NCI-H2227 (cell line): ENCODE data around the gene DDX47.
A peak's percentile ranks its signal among the peaks of the same experiment; 100 is the strongest.
"Not testable (repeated sequence)": the region's sequence is repeated elsewhere in the genome, so short reads cannot be mapped to it uniquely, and the experiment has no call there.

Experiments used
- DNase-seq: peaks from one replicate; lab custom pipeline; 2025; ENCODE audit not compliant: unreplicated experiment; lab: John Stamatoyannopoulos, UW

The DDX47 gene

DNA sequence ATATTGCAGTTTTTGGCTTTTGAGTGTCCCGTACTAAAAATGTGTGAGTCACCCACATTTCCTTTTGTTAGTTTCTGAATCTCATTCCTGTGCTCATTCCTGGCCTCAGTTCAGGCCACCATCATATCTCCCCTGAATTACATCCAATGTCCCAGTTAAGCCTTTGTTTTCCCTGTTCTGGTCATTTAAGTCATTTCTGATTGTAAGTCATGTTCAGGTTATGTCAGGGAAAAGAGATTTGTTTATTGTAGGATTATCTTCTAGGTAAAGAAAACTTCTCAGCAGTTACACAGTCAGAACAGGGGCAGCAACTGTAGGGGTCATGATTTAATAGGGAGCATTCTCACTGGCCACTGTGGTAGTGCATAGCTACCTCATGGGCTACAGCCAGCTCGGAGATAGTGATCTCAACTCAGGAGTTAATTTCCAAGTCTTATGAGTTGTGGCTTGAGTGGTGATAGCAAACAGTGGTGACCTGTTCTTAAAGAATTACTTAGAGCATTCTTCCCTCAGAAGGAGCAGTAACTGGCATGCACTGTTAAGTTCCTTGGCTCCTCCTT is 6.7 kb downstream of the DDX47 start:
- DNase-seq: no peak

DNA sequence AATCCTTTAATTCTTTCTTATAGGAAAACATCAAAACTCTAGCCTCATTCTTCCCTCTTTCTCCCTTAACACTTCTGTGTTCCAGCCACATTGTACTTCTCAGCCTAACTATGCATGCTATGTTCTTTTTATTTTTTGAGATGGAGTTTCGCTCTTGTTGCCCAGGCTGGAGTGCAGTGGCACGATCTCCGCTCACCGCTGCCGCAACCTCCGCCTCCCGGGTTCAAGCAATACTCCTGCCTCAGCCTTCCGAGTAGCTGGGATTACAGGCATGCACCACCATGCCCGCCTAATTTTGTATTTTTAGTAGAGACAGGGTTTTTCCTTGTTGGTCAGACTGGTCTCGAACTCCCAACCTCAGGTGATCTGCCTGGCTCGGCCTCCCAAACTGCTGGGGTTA is 7.2 kb downstream of the DDX47 start:
- not testable (repeated sequence) for DNase-seq

DNA sequence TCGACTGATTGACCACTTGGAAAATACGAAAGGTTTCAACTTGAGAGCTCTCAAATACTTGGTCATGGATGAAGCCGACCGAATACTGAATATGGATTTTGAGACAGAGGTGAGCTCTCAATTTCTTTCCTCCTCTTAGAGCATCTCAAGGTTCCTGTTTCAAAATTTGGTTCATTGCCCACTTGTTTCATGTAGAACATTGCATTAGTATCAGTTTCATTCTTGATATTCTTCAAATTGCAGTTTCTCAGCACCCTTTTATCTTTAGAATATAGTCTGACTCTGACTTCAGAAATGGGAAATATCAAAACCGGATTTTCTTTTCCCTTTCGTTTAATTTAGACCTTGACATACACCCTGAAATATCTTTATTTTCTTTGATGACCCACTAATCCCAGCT is 8.8 kb downstream of the DDX47 start:
- DNase-seq: no peak

DNA sequence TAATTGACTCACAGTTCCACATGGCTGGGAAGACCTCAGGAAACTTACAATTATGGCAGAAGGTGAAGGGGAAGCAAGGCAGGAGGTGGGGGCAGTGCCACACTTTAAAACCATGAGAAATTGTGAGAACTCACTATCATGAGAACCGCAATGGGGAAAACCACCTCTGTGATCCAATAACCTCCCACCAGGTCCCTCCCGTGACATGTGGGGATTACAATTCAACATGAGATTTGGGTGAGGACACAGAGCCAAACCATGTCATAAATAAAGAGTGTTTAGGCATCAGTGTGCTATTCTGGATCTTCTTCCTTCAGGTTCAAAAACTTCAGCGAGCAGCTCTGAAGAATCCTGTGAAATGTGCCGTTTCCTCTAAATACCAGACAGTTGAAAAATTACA is 9.7 kb downstream of the DDX47 start:
- DNase-seq: no peak

DNA sequence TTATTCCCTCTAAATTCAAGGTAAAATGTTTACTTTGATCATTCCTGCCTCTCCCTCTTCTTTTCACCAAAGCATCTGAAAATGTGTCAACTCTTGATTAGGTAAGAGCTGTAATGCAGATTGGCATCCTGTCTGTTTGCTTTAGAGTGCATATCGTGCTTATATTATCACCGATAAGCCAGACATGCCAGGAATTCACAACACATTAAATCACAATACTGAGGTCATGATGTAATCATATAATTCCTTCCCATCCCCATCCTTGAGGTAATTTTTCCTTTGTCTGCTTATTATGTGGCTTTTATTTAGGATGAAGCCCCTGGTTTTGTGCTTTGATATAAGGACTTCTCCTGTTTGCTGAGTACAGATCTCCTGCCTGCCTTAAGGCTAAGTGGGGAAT is 10.2 kb downstream of the DDX47 start:
- no peak for DNase-seq

DNA sequence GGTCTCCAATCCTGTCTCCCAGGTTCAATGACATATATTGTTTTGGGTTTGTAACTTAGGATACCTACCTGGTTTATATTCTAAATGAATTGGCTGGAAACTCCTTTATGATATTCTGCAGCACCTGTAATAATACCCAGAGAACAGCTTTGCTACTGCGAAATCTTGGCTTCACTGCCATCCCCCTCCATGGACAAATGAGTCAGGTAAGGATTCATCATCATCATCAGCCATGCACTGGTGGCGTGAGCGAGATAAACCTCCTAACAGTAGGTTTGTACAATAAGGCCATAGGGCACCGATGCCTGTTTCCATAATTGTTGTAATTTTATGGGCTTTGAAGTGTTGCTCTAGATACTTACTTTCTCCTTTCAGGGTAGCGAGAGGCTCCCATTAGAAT is 10.7 kb downstream of the DDX47 start:
- DNase-seq: no peak

DNA sequence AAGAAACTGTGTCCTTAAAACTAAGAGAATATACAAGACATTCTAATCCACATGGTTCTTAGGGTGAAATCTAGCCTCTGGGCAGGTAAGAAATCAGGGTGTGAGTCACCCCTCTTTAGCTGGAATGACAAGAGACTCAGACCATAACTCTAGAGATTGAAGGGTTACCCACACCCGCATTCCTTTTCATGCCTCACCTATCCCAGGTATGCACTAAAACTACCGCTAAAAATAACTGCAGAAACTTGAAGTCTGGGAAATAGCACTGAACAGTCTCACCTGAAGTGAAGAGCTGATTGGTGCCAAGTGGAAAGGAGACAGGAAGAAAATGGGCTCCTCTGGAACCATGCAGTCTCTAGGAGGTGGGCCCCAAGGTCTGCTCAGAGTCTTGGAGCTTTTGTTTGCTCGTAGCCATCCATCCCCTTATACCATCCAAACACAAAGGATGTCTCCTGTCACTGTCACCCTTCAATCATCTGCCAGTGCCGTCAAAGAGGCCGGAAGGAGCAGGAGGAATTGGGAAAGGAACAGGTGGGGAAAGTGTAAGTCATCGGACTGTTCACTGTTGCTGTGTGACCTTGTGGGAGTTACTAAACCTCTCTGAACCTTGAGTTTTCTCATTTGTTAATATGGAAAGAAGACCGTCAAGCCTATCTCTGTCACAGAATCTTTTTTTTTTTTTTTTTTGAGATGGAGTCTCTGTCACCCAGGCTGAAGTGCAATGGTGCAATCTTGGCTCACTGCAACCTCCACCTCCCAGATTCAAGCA is 22.4 kb downstream of the DDX47 start:
- no peak for DNase-seq

DNA sequence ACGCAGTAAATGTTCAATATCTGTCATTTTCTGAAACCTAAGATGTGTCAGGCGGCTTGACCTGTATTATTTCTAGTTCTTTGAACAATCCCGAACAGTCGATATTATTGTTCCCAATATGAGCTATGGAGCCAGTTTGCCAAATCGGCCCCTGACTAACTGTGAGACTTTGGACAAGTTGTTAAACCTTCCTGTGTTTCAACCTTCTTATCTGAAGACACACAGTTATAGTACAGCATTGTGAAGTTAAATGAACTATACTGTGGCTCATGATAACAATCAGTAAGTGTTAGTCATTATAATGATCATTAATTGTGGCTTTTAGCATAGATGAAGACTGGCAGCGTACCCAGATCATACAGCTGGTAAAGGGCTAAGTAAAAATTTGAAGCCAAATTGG is 23.4 kb downstream of the DDX47 start:
- no peak for DNase-seq

DNA sequence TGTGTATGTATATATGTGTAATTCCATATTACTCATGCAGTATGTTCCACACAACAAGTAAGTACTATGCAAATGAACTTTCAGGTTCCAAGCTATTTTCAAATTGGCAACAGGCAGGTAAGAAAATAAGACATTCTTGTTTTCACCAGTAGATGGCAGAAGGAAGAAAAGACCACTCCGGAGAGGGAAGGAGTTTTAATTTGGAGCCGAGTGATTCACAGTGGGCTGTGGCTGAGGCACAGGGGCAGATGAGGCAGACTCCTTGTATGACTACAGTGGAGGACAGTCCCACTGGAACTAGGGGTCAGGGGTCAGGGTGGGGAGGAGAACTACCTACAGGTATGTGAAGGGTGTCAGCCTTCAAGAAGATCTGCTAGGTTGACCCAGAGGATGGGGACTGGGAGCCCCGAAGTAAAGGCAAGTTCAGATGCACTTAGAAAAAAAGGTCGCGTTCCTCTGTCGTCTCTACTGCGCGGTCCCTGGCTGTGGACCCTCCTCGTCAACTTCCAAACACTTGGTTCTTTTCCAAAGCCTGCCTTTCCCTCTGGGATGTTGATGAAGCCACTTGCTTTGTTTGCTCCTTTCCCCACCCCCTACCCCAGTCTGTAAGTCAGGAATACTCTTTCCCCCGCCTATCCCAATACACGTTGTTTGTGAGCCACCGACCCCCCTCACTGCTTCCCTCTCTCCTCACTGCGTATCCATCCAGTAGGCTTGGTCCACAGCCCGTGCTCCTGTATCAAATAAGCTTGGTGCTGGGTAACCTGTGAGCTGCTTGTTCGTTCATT is 24.1 kb downstream of the DDX47 start:
- DNase-seq: peak; percentile 51

DNA sequence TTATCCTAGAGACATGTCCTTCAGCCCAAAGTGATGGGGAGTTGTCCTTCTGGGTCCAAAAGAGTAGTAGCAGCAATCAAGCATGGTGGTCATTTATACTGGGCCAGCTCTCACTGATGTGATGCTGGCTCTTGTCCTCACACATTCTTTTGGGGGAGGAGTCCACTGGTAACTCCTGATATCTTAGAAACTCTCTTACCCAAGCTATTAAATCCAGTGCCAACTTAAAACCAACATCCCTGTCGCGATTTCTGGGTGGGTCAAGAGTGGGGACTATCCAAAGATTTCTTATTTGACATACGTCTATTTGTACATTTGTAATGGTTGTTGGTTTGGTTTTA is 24.6 kb downstream of the DDX47 start:
- DNase-seq: no peak

DNA sequence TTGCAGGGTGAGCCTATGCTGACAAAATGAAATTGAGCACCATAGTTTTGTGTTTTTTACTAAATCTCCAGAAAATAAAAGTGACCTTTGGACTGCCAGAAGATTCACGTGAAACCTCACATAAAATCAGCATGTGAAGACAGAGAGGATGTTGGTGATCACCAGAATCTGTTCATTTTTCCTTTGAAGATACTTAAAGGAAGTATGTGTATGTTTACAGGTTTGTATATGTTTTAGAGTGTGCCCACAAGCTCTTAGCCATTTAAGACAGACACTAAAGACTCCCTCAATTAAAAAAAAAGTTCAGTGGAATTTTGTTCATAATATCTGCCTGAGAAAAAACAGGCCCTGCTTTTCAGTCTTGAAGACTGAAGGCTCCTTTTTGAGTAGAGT is 25.9 kb downstream of the DDX47 start:
- DNase-seq: no peak

DNA sequence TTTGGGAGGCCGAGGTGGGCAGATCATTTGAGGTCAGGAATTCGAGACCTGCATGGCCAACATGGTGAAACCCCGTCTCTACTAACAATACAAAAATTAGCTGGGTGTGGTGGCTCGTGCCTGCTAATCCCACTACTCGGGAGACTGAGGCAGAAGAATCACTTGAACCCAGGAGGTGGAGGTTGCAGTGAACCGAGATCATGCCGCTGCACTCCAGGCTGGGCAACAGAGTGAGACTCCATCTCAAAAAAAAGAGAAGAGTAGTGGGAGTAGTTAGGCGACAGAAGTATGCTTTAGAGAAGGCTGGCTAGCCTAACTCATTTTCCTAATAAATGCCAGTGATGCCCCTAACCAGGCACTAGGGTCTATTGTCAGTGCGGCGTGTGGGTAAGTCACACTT is 26.3 kb downstream of the DDX47 start:
- not testable (repeated sequence) for DNase-seq

DNA sequence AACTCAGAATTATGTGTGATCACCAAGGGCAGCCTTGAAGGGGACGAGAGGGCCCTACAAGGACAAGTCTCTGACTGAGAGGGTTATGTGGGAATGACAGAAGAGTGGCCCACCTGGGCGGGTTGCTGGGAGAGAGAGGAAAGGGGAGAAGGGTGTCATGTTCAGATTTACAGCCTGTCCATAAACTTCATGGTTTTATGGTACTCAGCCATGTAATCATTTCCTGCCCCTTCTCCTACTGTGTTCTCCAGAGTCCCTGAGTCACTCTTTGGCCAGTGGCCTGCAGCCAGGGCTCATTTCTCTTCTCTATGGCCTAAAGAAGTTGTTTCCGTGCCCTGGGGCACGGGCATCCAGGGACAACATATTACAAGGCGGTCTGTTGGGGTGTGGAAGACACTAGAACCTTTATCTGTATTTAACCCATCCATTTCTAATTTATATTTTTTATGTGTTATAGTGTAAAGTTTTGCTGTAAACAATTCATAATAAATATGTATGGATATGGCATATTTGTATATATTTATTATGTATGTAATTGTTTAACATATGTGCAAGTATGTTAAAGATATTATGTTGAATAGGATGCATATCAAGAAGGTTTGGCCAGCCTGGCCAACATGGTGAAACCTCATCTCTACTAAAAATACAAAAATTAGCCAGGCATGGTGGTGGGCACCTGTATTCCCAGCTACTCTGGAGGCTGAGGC is 26.9 kb downstream of the DDX47 start:
- DNase-seq: no peak

DNA sequence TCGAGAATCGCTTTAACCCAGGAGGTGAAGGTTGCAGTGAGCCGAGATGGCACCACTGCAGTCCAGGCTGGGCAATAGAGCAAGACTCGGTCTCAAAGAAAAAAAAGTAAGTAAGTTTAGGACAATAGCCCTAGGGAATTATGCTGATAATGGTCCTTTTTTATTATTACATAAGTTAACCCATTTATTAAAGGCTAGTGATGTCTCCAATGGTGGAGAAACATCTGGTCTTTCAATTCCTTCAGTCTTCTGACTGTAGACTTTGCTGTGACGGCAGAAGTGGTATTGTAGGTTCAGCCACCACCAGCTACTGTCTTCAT is 27.4 kb downstream of the DDX47 start:
- DNase-seq: no peak

DNA sequence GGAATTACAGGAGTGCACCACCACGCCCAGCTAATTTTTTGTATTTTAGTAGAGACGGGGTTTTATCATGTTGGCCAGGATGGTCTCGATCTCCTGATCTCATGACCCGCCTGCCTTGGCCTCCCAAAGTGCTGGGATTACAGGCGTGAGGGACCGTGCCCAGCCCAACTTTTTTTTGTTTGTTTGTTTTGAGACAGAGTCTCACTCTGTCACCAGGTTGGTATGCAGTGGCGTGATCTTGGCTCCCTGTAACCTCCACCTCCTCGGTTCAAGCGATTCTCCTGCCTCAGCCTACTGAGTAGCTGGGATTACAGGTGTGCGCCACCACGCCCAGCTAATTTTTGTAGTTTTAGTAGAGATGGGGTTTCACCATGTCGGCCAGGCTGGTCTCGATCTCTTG is 28.3 kb downstream of the DDX47 start:
- not testable (repeated sequence) for DNase-seq

DNA sequence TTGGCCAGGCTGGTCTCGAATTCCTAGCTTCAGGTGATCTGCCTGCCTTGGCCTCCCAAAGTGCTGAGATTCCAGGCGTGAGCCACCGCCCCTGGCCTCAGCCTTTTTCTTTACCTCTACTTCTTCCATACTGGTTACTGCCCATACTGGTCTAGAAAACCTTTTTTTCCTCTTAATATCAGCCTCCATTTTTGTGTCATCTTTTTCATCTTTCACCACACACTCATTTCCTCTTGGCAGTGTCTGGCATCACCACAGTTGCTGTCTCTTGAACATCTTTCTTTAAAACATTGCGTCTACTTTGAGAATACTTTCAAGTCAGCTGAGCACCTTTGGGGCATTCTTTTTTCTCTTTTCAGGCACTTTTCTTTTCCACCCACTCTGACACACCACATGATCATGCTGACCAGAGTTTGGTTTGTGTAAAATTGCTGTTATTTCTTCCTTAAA is 32.7 kb downstream of the DDX47 start:
- DNase-seq: no peak

DNA sequence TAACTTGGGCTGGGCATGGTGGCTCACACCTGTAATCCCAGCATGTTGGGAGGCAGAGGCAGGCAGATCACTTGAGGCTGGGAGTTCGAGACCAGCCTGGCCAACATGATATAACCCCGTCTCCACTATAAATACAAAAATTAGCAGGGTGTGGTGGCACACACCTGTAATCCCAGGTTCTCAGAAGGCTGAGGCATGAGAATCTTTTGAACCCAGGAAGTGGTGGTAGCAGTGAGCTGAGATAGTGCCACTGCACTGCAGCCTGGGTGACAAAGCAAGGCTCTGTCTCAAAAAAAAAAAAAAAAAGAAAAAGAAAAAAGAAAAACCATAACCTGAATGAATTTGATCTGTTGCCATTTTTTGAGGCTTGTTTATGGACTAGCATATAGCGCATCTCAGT is 33.6 kb downstream of the DDX47 start:
- DNase-seq: not testable (repeated sequence)

DNA sequence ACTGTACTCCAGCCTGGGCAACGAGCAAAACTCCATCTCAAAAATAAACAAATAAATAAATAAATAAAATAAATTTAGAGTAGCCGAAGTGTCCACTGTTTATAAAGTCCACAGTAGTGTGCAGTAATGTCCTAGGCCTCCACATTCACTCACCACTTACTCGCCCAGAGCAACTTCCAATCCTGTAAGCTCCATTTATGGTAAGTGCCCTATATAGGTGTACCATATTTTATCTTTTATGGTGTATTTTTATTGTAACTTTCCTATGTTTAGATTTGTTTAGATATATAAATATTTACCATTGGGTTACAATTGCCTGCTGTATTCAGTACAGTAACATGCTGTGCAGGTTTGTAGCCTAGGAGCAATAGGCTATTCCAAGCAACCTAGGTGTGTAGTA is 40.3 kb downstream of the DDX47 start:
- no peak for DNase-seq

DNA sequence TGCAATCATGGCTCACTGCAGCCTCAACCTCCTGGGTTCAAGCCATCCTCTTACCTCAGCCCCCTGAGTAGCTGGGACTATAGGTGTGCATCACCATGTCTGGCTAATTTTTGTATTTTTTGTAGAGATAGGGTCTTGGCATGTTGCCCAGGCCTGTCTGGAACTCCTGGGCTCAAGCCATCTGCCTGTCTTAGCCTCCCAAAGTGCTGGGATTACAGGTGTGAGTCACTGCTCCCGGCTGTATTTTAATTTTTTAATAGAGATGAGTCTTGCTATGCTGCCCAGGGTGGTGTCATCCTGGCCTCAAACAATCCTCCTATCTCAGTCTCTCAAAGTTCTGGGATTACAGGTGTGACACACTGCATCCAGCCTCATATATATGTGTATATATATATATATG is 46.5 kb downstream of the DDX47 start:
- no peak for DNase-seq

DNA sequence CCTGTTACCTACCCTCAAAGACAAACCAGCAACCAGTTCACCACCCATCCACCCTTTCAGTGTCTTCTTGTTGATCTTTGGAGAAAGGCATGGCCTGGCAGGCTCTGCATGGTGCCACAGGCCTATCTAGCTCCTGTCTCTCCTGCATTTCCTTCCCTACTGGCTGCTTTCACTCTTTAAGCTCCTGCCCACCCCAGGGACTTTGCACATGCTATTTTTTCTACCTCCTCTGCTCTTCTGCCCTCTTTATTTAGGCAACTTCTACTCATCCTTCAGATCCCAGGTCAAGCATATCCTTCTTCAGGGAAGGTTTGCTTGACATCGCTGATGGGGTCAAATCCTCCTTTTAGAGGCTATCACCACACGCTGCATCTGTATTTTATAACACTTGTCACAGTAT is 51.1 kb downstream of the DDX47 start:
- DNase-seq: no peak

DNA sequence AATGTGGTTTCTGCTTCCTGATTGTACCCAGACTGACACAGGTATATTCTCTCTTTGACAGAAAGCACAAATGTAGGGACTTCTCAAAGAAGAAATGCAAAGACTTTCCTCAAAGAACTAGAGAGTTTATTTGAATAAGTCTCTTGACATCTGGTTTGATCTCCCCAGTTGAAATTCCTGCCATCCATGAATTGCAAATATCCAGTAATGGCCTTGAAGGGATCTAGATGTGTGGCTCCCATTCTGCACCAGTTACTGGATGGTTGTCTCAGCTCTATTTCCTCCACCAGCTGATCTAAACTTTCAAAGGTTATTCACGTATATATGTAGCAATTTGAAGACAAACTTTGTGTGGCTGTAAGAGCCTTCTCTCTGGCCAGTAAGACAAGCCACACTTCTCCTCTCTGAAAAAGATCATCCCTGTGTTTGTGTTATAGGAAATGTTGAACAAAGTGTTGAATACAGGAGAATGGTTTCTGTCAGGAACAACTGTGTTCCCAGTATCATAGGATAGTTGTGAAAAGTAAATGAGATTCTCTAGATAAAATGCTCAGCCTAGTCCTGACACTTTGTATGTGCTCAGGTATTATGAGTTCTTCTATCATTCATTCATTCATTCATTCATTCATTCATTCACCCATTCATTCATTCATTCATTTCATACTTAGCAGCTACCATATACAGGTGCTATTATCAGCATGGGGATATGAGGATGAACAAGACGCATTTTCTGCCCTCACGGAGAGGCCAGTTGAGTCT is 55.5 kb downstream of the DDX47 start:
- no peak for DNase-seq
